ENCODE results near the gene IER5L.

The IER5L gene

GRCh38 chr9:129177791-129178567 is at the start of gene IER5L:
TSS of gene IER5L (minus strand) at chr9:129178261. CDS start at chr9:129178052, 209 bp downstream.
- in situ Hi-C loops (cut with HindIII; ENCODE audit: low sequenced_read_pairs) = no loop called here

DNA sequence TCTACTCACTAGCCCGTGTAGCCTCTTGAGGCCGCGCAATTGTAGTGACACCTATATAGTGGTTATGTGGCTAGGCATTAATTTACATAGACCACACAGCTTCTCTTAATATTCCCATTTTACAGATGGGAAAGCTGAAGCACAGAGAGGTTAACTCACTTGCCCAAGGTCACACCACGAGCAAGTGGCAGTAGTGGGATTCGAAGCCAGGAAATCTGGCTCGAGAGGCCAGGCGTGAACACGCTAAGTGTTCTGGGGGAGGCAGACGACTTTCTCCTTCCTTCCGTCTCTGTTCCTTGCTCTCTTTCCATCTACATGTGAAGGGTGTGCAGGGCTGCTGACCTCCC is 49.8 kb upstream of the IER5L start:
- in situ Hi-C loops (cut with HindIII; ENCODE audit: low sequenced_read_pairs) = no loop called here

DNA sequence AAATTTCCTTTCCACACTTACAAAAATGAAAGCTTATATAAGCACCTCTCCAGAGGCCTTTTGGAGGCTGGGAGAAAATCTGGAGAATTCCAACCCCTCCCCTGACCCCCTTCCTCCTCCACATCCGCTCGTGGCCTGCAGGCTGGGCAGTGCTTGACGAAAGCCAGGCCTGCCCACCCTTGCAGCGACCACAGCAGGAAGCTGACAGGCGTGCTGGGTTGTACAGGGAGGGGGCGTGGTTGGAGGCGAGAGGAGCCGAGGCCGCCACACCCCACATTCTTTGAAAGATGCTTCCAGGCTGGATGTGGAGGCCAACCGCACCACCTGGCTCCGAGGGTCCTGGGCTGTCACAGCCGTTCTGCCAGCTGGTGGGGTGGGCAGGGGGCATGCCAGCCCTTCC is 47.8 kb upstream of the IER5L start:
- in situ Hi-C loops (cut with HindIII; ENCODE audit: low sequenced_read_pairs) = no loop called here

DNA sequence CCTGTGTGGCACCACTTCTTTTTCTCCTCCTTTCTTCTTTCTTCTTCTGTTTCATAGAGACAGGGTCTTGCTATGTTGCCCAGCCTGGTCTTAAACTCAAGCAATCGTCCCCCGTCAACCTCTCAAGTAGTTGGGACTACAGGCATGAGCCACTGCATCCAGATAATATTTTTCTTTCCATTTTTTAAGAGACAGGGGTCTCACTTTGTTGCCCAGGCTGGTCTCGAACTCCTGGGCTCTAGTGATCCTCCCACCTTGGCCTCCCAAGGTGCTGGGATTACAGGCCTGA is 47.4 kb upstream of the IER5L start:
- in situ Hi-C loops (cut with HindIII; ENCODE audit: low sequenced_read_pairs) = no loop called here

DNA sequence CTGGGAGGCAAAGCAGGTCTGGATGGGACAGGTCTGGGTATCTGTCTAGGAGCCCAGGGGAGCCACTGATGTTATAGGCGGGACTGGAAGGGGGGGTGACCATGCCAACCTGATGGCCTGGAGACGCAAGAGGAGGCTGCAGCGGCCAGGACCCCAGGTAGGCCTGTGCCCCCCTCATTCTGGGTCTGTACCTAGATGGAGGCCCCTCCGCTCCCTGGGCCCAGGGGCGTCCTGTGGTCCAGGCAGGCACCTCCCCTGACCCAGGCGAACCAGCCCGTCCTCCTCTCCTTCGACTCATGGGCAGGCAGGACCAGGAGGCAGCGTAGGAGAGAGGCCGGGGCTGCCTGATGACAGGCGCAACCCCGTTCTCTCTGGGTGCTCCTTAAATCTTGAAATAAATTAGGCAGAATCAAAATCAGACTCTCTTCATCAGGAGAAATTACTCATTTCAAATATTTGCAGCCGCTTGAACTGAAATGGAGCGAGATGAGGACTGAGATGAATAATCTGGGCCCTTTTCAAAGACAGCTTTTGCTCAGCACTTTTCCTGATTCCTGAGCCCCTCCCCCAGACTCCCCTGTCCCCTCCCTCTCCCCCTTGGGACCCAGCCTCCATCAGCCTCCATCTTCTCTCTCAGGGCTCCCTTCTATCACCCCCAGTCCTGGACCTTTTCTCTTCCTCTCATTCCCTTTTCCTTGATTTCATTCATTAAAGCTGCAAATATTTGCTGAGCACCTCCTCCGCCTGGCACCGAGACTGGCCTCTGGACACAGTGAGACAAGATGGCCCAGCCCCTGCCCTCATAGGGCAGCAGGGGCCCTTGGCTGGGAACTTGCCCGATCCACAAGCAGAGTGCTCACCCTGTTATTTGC is 46.8 kb upstream of the IER5L start:
- in situ Hi-C loops (cut with HindIII; ENCODE audit: low sequenced_read_pairs) = no loop called here

DNA sequence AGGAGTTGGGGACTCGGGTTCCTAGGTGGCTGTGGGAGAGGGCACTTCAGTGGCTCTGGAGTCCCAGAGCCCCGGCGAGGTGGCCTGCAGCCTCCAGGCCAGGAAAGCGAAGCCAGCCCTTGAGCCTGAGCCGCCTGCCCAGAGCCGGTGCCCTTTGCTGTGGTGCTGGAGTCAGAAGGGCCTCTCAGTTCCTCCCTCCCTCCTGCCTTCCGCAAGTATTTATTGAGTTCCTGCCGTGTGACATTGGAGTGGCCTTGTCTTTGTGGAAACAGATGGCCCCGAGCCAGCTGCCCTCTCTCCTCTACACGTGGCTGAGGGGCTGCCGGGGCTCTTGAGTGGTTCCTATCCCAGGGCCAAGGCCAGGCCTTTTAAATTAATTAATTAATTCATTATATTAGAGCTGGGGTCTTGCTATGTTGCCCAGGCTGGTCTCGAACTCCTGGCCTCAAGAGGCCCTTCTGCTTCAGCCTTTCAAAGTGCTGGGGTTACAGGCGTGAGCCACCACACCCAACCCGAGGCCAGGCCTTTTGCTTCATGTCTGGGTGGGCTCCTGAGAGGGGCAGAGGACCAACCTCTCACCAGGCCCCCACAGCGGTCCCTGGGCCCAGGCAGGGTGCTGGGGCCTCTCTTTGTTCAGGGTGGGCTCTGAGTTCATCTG is 45.6 kb upstream of the IER5L start:
- in situ Hi-C loops (cut with HindIII; ENCODE audit: low sequenced_read_pairs) = no loop called here

DNA sequence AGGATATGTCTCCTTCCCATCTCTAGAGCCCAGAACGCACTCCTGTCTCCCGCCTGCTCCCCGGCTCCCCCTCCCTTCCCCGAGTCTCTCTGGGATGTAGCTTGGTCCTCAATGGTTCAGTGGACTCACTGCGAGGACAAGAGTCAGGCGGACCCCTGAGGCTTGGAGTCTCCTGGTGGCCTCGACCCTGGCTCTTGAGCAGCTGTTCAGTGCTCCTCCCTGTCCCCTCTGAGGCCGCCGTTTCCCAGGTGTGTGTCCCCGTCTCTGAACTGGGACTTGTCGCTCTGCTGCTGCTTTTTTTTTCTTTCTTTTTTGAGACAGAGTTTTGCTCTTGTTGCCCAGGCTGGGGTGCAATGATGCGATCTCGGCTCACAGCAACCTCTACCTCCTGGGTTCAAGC is 44.8 kb upstream of the IER5L start:
- in situ Hi-C loops (cut with HindIII; ENCODE audit: low sequenced_read_pairs) = no loop called here

- in situ Hi-C loops (cut with HindIII; ENCODE audit: low sequenced_read_pairs) = no loop called here
These were observed 44.0 kb upstream of the IER5L start for GRCh38 chr9:129221979-129222635.

DNA sequence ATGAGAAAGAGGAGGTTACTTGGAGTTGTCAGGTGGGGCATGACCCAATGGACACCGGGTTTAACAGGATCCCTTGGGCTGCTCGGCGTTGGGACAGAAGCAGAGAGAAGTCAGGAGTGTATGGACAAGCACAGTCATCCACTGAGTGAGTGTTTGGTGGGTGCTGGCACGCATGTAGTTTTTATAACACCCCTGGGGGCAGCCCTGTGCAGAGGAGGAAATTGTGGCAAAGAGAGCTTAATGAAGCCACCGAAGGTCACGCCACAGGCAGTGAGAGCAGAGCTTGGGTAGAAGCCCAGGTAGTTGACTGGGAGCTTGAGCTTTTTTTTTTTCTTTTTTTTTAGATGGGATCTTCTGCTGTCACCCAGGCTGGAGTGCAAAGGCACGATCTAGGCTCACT is 43.2 kb upstream of the IER5L start:
- in situ Hi-C loops (cut with HindIII; ENCODE audit: low sequenced_read_pairs) = no loop called here

- in situ Hi-C loops (cut with HindIII; ENCODE audit: low sequenced_read_pairs) = no loop called here
These were observed 42.7 kb upstream of the IER5L start for GRCh38 chr9:129220771-129221170.

- in situ Hi-C loops (cut with HindIII; ENCODE audit: low sequenced_read_pairs) = no loop called here
These were observed 40.9 kb upstream of the IER5L start for GRCh38 chr9:129218918-129219317.

DNA sequence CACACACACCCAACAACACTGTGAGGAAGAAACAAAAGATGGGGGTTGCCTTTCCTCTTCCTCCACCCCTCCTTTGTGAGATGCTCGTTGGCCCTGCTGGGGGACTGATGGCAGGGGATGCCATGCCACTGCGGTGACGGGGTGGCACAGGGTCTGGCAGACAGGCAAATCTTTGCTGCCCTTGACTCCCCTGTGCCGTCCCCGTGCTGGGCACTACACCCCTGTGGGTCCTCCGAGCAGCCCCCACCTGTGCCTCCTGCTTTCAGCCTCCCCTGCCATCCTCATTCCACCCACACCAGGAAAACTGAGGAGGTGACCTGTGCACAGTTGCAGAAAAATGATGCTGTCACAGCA is 40.2 kb upstream of the IER5L start:
- in situ Hi-C loops (cut with HindIII; ENCODE audit: low sequenced_read_pairs) = no loop called here

DNA sequence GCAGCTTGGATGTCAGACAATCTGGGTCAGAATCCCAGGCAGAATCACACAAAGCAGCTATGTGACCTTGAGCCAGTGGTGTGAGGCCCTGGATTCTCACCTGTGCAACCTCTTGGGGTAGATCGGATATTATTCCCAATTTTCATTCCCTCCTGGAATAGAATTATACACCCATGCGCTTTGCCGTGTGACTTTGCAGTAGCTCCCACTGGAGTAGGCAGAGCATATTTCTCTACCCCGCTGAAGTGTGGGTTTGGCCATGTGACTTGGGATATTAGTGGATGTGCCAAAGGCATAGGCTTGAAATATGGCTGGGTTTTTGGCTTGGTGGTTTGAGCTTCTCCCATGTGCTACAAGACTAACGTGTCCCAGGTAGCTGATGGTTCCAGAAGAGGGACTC is 35.5 kb upstream of the IER5L start:
- in situ Hi-C loops (cut with HindIII; ENCODE audit: low sequenced_read_pairs) = no loop called here

DNA sequence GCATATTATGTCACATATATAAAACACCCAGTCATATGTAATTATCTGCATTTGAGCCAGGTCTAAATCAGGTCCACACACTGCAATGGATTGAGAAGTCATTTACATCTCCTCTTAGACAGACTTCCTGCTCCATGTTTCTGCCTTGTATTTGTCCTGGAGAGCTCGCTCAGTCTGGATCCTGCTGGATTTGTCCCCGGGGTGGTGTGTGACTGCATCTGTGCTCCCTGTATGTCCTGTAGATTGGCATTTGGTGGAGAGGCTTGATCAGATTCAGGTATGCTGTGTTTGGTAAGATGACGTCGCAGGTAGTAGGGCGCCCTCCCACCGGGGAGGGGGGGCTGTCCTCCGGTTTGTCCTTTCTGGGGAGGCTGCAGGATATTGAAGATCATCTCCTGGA is 33.6 kb upstream of the IER5L start:
- in situ Hi-C loops (cut with HindIII; ENCODE audit: low sequenced_read_pairs) = no loop called here

- in situ Hi-C loops (cut with HindIII; ENCODE audit: low sequenced_read_pairs) = no loop called here
These were observed 32.1 kb upstream of the IER5L start for GRCh38 chr9:129210125-129210524.

DNA sequence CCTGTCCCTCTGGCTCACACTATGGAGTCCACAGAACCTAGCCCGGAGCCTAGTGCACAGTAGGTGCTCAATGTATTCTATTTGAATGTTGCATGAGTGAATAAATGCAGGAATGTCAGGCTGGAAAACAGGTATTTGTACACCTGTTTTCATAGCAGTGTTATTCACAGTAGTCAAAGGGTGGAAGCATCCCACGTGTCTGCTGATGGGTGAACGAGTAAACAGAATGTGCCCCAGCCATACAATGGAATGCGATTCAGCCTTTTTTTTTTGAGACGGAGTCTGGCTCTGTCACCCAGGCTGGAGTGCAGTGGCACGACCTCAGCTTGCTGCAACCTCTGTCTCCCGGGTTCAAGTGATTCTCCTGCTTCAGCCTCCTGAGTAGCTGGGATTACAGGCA is 31.5 kb upstream of the IER5L start:
- in situ Hi-C loops (cut with HindIII; ENCODE audit: low sequenced_read_pairs) = no loop called here

- in situ Hi-C loops (cut with HindIII; ENCODE audit: low sequenced_read_pairs) = no loop called here
These were observed 31.0 kb upstream of the IER5L start for GRCh38 chr9:129209109-129209508.

GRCh38 chr9:129208207-129209032 is 30.4 kb upstream of the IER5L start:
- in situ Hi-C loops (cut with HindIII; ENCODE audit: low sequenced_read_pairs) = no loop called here

DNA sequence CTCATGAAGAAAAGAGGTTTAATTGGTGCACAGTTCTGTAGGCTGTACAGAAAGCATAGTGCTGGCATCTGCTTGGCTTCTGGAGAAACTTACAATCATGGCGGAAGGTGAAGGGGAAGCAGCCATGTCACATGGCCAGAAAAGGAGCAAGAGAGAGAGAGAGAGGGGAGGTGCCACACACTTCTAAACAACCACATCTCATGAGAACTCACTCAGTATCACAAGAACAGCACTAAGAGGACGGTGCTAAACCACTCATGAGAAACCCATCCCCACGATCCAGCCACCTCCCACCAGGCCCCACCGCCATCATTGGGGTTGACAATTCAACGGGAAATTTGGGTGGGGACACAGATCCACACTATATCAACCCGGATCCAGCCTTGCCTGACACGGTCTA is 28.8 kb upstream of the IER5L start:
- in situ Hi-C loops (cut with HindIII; ENCODE audit: low sequenced_read_pairs) = no loop called here

GRCh38 chr9:129206401-129206800 is 28.3 kb upstream of the IER5L start:
- in situ Hi-C loops (cut with HindIII; ENCODE audit: low sequenced_read_pairs) = no loop called here

DNA sequence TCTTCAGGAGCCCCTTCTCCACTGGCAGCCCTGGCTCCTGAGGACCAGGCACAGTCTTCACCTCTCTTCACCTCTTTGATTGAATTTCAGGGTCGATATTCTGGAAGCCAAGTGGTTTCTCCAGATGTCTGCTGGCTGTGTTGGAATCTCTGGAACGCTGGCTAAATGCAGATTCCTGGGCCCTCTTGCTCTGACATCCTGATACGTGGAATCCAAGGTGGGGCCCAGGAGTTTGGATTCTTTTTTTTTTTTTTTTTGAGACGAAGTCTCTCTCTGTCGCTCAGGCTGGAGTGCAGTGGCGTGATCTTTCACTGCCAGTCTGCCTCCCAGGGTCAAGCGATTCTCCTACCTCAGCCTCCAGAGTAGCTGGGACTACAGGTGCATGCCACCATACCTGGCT is 26.8 kb upstream of the IER5L start:
- in situ Hi-C loops (cut with HindIII; ENCODE audit: low sequenced_read_pairs) = no loop called here

Measured in DLD1 (cell line).